Femur (tissue), 1 donor: ENCODE data around the gene RSRC2.
A peak's percentile ranks its signal among the peaks of the same experiment; 100 is the strongest.
"Not testable (repeated sequence)": the region's sequence is repeated elsewhere in the genome, so short reads cannot be mapped to it uniquely, and the experiment has no call there.

Experiments used
- DNase-seq: peaks from one replicate; pipeline ENCODE4 v3.0.0-alpha.2; 2017

RSRC2 gene, protein sequence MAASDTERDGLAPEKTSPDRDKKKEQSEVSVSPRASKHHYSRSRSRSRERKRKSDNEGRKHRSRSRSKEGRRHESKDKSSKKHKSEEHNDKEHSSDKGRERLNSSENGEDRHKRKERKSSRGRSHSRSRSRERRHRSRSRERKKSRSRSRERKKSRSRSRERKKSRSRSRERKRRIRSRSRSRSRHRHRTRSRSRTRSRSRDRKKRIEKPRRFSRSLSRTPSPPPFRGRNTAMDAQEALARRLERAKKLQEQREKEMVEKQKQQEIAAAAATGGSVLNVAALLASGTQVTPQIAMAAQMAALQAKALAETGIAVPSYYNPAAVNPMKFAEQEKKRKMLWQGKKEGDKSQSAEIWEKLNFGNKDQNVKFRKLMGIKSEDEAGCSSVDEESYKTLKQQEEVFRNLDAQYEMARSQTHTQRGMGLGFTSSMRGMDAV

DNA sequence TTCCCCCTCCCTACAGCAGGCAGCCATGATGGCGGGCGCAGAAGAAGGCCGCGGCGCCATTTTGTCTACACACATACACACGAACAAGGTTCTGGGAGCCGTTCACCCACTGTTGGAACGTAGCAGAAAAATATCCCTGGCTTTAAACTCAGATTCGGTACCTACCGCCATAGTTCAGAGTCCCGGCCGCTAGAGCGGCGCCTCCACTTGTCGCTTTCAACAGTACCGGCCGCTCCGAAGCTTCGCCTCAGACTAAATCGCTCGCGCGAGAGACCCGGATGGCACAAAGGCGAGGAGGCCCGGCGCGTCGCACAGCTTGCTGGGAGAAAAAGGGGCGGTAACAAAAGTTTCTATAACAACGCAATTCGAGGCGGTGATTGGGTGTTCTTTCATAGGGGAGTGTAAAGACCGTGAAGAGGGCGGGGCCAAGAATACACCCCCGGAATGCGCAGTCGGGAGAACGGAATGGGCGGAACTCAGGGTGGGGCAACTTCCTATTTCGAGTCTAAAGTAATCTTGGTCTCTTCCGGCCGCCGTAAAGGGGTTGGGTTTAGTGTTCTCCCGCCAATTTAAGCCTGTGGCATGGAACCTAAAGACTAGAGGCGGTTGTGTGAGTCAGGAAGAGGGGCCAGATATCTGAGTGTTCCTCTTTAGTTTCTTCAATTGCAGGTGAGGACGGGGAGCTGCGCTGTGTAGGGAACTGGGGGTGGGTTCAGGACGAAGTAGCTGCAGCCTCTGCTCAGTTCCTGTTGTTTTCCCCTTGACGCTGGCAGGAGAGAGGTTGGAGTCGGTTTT, at the start of gene RSRC2, which contains the start of gene KNTC1:
Gene RSRC2 (minus strand): TSS at position 254 of the 795 bp plus-strand sequence. CDS start 83 bp downstream, at position 171.
Gene KNTC1 (plus strand): TSS at position 567 of the 795 bp plus-strand sequence. CDS start 2,815 bp downstream, outside the sequence.
- peak; percentile 100 for DNase-seq

DNA sequence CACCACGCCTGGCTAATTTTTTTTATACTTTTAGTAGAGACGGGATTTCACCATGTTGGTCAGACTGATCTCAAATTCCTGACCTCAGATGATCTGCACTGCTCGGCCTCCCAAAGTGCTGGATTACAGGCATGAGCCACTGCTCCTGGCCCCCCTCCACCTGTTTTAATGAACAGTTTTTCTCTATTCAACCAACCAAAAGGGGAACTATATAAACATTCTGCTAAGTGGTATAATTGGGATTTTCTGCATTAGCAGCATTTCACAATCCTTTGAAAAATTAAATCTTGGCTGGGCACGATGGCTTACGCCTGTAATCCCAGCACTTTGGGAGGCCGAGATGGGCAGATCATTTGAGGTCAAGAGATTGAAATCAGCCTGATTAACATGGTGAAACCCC, 45.1 kb upstream of the RSRC2 start:
- DNase-seq = no peak

DNA sequence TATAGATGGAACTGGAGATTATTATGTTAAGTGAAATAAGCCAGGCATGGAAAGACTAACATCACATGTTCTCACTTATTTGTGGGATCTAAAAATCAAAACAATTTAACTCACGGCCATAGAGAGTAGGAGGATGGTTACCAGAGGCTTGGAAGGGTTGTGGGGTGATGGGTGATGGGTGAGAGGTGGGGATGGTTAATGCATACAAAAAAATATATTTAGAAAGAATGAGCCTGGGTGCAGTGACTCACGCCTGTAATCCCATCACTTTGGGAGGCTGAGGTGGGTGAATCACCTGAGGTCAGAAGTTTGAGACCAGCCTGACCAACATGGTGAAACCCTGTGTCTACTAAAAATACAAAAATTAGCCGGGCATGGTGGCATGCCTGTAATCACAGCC, 43.3 kb upstream of the RSRC2 start:
- not testable (repeated sequence) for DNase-seq

DNA sequence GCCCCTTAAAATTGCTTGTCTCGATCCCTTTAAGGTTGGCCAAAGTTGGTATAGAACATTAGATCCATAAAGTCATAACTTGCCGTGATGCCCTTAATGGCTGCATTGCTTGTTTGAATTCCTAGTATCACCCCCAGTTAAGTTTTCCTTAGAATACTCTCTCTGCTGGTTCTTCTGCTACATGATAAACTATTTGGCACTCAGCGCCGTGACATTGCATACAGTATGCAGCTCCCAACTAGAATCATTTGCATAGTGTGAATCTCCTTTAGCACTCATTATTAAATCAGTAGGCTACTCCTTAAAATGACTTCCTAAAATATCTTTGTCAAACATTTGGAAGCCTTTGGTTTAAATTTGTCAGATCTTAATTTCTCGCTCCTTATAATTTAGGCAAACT, 42.6 kb upstream of the RSRC2 start:
- no peak for DNase-seq

DNA sequence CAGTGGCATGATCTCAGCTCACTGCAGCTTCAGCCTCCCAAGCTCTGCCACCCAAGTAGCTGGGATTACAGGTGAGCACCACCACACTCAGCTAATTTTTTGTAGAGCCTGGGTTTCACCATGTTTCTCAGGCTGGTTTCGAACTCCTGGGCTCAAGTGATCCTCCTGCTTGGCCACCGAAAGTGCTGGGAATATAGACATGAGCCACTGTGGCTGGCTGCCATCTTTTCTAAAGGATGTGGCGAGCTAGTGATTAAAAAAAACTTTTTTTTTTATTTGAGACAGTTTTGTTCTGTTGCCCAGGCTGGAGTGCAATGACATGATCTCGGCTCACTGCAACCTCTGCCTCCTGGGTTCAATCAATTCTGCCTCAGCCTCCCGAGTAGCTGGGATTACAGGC, 40.1 kb upstream of the RSRC2 start:
- DNase-seq = not testable (repeated sequence)

DNA sequence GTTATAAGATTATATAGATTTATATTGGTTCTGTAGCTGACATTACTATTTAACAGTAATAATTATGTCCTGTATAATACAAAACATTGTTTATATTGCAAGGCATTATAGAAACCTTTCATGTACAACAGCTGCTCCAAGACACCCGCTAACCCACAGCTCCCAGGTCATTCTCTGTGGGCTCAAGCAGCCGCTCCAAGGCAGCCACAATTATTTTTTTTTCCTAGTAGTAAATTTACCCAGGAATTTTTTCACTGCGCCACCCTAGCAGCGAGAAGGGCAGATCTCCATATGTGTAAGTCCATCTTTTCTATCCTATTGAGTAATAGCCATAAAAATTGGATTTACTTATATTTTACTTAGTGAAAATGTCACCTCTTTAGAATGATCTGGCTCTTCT, 36.6 kb upstream of the RSRC2 start:
- DNase-seq = no peak

DNA sequence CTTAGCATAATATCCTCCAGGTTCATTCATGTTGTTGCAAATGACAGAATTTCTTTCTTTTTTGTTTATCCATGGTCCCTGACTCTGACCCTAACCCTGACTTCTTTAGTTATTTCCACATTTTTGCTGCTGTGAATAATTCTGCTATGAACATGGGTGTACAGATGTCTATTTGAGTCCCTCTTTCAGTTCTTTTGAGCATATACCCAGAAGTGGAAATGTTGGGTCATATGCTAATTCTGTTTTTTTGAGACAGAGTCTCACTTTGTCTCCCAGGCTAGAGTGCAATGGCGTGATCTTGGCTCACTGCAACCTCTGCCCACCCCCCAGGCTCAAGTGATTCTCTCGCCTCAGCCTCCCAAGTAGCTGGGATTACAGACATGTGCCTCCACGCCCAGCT, 33.4 kb upstream of the RSRC2 start:
- no peak for DNase-seq

DNA sequence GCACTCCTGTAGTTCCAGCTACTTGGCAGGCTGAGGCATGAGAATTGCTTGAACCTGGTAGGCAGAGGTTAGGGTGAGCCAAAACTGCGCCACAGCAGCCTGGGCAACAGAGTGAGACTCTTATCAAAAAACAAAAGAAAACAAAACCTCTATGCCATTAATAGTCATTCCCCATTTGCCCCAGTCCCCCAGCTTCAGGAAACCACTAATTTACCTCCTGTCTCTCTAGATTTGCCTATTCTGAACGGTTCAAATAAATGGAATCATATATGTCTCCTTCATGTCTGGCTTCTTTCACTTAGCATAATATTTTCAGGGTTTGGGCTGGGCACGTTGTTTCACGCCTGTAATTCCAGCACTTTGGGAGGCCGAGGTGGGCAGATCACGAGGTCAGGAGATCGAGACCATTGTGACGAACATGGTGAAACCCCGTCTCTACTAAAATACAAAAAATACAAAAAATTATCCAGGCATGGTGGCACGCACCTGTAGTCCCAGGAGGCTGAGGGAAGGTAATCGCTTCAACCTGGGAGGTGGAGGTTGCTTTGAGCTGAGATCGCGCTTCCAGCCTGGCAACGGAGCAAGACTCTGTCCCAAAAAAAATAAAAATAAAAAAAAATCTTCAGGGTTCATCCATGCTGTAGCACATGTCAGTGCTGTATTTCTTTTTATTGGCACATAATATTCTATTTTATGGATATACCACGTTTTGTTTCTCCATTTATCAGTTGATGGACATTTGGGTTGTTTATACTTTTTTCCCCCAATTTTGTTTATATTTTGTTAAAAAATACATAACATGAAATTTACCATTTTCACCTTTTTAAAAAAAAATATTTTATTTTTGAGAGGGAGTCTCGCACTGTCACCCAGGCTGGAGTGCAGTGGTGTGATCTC, 32.3 kb upstream of the RSRC2 start:
- DNase-seq = no peak

DNA sequence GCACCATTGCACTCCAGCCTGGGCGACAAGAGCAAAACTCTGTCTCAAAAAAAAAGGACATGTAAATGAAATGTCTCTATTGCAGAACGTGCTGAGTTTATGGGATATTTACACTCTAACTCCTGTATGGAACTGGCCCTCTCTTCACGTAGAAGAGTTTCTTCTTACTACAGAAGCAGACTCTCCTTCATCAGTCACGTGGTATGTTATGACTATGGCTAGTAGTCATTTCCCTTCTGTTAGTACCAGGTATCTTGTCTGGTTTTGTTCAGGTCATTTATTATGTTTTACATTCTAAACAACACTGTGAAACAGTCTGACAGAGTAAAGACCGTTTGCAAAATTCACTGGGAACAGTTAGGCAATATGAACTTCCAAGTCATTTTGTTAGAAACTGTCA, 20.6 kb upstream of the RSRC2 start:
- DNase-seq = no peak

DNA sequence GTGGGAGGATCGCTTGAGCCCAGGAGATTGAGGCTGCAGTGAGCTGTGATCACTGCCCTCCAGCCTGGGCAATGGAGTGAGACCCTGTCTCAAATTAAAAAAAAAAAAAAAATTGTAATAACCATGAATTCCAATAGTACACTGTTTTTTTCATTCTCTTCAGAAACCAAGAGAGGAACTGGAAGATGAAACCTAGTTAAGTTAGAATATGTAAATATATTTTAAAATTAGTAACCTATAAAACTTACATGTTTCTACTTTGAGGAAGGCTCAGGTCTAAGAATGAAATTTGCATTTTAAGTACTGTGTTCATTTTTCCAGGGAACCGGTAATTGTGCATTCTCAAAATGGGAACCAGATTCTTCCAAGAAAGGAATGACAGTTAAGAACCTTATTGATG, 19.1 kb upstream of the RSRC2 start:
- no peak for DNase-seq

DNA sequence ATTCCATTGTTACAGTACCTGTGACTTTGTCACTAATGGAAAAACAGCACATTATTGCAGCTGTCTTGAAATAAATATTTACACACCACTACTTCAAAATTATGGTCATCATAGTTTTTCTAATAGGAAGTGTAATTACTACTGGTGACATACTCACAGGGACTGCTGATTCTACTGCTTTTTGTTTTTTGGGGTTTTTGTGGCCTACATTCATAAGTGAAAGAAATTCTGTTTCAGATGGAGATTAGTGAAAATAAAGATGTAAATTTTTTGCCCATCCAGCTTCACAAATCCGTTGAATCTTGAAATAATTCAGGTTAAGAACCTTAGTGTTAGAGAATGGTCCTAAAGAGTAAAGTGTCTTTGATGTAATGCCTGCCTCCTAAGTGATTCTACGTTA, 17.8 kb upstream of the RSRC2 start:
- no peak for DNase-seq

DNA sequence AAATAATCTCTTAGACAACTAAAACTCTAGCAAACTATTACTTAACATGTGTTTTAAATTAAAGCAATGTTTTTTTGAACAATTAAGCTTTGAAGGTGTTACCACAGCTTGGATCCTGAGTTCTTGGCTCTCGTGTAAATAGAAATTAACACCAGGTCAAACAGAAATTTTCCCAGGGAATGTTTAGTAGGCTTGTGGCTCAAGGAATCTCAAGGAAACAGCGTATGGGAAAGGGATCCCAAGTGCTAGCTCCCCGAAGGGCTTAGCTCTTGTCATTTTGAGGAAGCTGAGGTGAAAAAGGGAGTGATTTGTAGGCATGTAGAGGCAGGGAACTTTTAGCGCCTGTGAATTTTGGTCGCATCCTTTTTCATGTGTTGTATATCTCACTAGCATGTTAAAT, 11.8 kb upstream of the RSRC2 start:
- no peak for DNase-seq

DNA sequence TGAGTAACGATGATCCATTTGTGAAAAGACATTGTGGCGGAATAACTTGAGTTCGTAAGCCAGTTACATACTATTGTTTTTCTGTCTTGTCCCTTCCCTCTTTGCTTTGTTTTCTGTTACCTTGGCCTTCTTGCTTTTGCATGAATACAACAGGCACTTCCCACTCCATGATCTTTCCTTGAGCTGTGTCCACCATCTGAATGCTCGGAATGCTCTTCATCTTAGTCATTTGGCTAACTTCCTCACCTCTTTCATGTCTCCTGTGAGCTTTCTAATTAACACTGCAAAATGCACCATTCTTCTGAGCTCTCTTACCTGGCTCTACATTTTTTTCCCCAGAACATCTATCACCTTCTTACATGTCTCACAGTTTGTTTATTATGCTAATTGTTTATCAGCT, 10.3 kb upstream of the RSRC2 start:
- DNase-seq = no peak

DNA sequence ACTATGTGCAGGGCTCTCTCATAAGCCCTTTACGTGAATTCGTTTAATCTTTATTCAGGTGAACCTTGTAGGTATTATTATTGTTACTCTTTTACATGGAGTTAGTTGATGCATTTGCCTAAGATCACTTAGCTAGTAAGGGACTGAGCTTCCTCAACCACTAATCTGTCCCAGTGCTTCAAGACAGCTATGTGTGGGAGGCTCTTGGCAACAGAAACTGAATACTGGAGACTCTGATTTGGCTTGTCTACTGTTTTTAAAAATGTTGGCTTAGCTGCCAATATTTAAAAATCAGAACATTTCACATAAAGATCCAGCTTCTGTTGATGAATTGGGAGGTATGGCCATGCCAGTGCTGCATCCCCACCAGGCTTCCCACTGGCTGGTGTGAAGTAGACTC, 7.1 kb upstream of the RSRC2 start:
- no peak for DNase-seq

DNA sequence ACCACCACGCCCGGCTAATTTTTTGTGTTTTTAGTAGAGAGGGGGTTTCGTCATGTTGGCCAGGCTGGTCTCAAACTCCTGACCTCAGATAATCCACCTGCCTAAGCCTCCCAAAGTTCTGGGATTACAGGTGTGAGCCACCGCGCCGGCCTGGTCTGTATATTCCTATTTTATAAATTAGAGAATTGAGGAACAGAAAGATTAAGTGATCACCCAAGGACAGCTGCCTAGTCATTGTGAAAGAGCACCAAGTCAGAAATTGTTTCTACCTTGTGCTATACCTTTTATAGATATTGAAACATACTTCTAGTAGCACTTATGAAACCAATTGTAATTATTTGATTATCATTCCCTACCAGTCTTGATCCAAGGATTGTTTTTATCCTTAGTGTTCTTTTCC, 2.3 kb upstream of the RSRC2 start:
- no peak for DNase-seq

DNA sequence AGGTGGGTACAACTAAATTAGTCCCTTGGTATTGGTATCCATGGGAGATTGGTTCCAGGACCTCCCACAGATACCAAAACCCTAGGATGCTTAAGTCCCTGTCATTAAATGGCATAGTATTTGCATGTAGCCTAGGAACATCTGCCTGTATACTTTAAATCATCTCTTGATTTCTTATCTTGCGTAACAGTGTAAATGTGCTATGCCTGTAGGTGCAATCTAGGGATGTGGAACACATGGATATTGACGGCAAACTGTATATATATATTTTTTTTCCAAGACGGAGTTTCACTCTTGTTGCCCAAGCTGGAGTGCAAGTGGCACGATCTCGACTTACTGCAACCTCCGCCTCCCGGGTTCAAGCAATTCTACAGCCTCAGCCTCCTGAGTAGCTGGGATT, 1.8 kb upstream of the RSRC2 start:
- no peak for DNase-seq

DNA sequence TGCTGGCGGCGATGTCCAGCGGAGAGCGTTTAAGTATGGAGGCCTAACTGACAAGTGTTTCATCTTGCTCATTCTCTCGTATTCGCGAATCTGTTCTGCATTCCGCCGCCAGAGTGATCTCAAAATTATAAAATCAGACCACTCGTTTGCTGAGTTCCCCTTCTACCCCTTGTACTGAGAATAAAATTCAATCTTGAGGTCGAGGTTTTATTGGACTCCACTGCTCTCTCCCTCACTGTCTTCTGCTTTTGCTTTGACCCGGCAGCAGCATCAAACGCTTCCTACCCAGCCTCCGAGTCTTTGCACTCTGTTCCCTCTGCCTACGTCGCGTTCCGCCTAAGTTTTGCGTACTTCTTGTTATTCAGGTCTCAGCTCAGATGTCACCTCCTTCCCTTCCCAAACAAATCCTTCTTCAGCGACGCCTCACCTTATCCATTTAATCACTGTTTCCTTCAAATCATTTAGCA, 775 bp upstream of the RSRC2 start:
- no peak for DNase-seq

DNA sequence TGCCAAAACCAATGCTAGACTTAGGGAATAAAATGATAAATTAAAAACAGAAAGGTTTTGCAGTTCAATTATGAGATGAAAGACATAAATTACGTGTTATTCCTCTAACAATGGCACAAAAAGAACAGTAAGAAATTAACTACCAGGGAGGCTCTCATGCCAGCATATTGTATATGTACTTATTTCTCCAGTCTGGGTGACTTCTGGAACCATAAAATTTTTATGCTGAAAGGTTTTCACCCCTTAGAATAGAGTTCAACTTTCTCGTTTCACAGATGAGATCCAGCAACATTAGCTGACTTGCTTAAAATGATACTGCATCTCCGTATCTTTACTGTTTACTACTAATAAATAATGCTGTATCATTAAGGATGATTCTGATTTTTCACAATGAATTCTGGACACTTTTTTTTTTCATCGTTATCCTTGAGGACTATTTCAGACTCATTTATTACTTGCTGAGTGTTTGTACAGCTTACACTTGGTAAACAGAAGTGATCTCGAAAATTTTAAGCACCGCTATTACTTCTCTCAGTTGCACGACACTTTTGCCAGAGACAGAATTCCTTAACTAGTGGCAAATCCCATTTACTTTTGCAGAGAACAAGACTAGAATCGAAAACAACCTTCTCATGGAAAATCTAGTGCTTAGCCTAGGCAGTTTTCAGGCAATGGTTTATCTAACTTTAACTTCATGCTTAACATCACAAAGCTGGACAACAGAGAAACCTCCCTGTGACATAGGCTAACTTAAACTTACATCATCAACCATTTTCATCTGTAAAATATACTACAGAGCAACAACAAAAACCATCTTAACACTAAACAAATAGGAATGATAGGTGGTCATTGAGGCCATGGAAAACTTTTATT, 2.7 kb downstream of the RSRC2 start:
- no peak for DNase-seq

DNA sequence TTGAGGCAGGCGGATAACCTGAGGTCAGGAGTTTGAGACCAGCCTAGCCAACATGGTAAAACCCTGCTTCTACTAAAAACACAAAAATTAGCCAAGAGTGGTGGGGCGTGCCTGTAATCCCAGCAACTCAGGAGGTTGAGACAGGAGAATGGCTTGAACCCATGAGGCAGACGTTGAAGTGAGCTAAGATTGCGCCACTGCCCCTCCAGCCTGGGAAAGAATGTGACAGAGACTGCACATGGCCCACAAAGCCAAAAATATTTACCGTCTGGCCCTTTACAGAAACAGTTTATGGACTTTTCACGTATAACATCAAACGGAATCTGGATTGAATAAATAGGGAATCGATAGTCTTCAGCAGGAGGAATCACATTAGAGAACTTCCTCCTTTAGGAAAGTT, 3.5 kb downstream of the RSRC2 start:
- no peak for DNase-seq

DNA sequence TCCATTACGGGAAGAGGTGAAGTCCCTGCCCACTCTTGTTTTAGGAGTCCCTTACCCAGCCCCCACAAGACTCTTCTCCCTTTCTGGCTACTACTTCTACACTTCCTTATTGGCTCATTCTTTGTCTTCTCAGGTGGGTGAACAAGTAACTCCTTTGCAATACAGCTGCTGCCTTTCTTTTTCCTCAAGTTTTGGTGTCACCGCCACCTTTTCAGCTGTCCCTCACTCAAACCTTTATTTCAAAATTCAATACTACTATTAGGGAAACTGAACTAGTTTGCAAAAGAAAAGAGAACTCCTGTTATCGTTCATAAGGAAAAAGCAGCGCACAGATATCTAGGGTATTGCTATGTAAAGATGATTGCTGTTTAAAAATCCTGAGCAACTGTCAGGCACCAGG, 6.1 kb downstream of the RSRC2 start:
- DNase-seq = no peak

DNA sequence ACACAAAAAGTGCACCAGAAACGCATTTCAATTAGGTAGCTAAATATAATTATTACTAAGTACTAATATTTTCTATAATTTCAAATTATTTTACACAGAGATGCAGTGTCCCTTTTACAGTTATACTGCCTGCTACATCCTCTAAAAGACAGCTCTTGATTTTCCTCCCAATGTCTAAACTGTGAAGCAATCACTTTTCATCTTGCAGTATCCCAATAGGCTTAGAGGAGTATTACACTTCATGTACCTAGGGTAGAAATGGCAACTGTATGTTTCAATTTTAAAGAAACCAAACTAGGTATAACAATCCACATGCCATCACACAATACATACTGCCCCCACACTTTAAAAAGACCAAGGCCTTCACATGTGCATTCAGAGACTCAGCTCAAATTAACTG, 7.3 kb downstream of the RSRC2 start:
- no peak for DNase-seq

DNA sequence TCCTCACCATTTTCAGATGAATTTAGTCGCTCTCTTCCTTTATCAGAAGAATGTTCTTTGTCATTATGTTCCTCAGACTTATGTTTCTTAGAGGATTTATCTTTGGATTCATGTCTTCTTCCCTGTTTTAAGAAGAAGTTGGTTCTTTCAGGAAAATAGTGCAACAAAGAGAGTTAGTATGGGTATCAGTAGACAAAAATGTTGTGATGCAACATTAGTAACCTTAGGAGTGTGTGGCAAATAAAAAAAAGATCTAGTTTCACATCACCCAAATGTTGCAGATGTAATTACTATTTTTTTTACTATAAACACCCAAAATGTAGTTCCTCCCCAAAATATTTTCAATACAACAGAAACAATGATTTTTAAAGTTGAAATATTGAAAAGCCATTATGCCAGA, 7.8 kb downstream of the RSRC2 start:
- no peak for DNase-seq
